RWPE2 (cell line): ENCODE data around the gene NUP214.

Experiments used
- ATAC-seq: fragments of 200-7000 bp; cut with Tn5 transposase; 3 replicates; pipeline ENCODE4 v1.9.1; 2021; ENCODE audit warnings: low read depth
- DNase-seq: peaks from one replicate; pipeline ENCODE4 v3.0.0-alpha.2; 2020; ENCODE audit warnings: low spot score
- H3K27ac ChIP-seq: fragments of 450-650 bp; 2 replicates; pipeline ENCODE4 v1.5.1; 2017; ENCODE audit warnings: mild to moderate bottlenecking; ENCODE audit not compliant: poor library complexity, severe bottlenecking
- H3K27me3 ChIP-seq: fragments of 250-450 bp; sonication (Bioruptor Pico); 2 replicates; pipeline ENCODE4 v1.5.1; 2021; ENCODE audit warnings: mild to moderate bottlenecking, moderate library complexity; ENCODE audit not compliant: insufficient read depth, poor library complexity, severe bottlenecking
- H3K36me3 ChIP-seq: fragments of 250-450 bp; sonication (Bioruptor Pico); 2 replicates; pipeline ENCODE4 v1.5.1; 2020; ENCODE audit warnings: low read depth, mild to moderate bottlenecking, moderate library complexity
- H3K4me1 ChIP-seq: fragments of 250-450 bp; sonication (Bioruptor Pico); 2 replicates; pipeline ENCODE4 v1.5.1; 2021; ENCODE audit warnings: mild to moderate bottlenecking, moderate library complexity; ENCODE audit not compliant: insufficient read depth, poor library complexity, severe bottlenecking
- H3K4me3 ChIP-seq: fragments of 250-450 bp; sonication (Bioruptor Pico); 2 replicates; pipeline ENCODE4 v1.5.1; 2021; ENCODE audit warnings: mild to moderate bottlenecking, moderate library complexity; ENCODE audit not compliant: severe bottlenecking
- H3K9me3 ChIP-seq: fragments of 250-450 bp; sonication (Bioruptor Pico); 2 replicates; pipeline ENCODE4 v1.5.1; 2021; ENCODE audit warnings: mild to moderate bottlenecking, moderate library complexity; ENCODE audit not compliant: severe bottlenecking
- TF ChIP-seq, protein P1 (sequence below): fragments of 450-650 bp; IDR thresholded peaks from one replicate; pipeline ENCODE4 v1.5.1; 2017; ENCODE audit warnings: mild to moderate bottlenecking, moderate library complexity; ENCODE audit not compliant: poor library complexity, severe bottlenecking

The NUP214 gene

DNA sequence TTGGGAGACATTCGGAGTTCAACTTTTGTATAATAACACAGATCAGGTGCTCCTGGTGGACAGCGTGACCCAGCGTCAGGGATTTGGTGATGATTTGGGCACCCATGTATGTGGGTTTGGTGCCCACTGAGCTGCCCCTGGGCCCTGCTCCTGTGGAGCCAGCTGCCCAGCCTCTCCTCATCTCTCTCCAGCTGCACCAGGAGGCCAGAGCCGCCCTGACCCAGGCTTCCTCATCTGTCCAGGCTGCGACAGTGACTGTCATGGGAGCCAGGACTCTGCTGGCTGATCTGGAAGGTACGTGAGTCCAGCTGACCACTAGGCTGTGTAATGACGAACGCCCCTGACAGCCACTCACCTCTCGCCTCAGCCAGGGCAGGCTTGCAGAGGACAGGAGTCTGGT, 43.5 kb upstream of the NUP214 start:
- ATAC-seq (no peak), DNase-seq (no peak)
- Histone ChIP-seq H3K4me3 (no peak overlapping the region), H3K27me3 (no peaks in the 10 kb centered on the region), H3K36me3 (no peaks in the 10 kb centered on the region), H3K4me1 (peaks cover 7% of the 10 kb centered on the region), H3K27ac (no peak overlapping the region), H3K9me3 (peaks cover 5% of the 10 kb centered on the region)
- TF ChIP-seq, protein P1, sequence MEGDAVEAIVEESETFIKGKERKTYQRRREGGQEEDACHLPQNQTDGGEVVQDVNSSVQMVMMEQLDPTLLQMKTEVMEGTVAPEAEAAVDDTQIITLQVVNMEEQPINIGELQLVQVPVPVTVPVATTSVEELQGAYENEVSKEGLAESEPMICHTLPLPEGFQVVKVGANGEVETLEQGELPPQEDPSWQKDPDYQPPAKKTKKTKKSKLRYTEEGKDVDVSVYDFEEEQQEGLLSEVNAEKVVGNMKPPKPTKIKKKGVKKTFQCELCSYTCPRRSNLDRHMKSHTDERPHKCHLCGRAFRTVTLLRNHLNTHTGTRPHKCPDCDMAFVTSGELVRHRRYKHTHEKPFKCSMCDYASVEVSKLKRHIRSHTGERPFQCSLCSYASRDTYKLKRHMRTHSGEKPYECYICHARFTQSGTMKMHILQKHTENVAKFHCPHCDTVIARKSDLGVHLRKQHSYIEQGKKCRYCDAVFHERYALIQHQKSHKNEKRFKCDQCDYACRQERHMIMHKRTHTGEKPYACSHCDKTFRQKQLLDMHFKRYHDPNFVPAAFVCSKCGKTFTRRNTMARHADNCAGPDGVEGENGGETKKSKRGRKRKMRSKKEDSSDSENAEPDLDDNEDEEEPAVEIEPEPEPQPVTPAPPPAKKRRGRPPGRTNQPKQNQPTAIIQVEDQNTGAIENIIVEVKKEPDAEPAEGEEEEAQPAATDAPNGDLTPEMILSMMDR: no peak

DNA sequence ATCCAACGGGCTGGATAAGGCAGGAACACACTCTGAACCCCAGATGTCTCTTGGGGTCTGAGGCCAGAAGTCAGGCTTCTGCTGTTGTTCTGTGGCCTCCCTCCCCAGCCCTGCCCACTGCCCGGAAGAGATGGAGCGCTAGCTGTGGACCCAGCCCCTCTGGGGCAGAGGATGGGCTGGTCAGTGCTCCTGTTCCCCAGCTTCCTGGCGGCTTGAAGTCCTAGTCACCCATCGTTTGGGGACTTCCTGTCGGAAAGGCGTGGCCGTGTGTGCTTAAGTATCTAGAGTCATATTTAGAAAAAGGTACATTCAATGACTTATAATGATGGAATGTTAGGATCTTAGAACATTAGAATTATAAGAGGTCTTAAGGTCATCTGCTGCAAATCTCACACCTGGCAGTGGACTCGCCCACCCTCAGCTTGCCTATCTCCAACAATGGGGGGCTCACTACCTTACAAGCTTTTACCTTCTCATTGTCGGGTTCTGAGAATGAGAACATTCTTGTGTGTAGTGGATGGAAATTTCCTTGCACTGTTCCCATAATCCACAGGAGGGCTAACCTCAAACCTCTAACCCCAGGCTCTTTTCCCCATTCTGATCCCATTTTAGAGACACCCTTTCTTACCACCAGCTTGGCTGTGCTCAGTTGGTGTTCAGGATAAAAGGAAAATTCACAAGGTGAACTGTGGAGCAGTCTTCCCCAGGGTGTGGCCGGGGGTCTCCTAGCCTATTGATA, 42.4 kb upstream of the NUP214 start:
- Histone ChIP-seq H3K4me1 (peaks cover 7% of the 10 kb centered on the region), H3K27me3 (no peaks in the 10 kb centered on the region), H3K27ac (no peak overlapping the region), H3K9me3 (peaks cover 6% of the 10 kb centered on the region), H3K36me3 (no peaks in the 10 kb centered on the region), H3K4me3 (no peak overlapping the region)
- DNase-seq (no peak), ATAC-seq (no peak)
- TF ChIP-seq, protein P1: no peak

DNA sequence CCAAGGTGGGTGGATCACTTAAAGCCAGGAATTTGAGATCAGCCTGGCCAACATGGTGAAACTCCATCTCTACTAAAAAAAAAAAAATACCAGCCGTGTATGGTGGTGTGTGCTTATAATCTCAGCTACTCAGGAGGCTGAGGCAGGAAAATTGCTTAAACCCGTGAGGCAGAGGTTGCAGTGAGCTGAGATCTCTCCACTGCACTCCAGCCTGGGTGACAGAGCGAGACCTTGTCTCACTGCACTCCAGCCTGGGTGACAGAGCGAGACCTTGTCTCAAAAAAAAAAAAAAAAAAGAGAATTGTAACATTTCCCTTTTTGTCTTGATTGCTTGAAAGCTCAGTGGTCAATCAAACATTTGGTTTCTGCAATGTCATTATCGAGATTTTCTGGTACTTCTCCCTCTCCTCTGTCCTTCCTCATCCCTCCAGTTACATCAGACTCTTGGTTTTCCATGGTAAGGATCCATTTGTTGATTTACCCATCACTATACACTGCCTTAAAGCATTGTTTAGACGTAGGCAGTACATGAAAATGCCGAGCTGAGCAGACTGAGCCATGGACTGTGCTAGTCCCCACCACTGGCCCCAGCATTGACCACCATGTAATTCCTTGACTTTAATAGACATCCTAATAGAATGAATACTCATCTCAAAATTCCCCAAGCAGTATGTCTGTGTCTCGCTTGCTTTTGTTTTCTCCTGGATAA, 40.6 kb upstream of the NUP214 start:
- H3K36me3 ChIP-seq: no peaks in the 10 kb centered on the region
- H3K4me3 ChIP-seq: no peak overlapping the region
- TF ChIP-seq, protein P1: no peak
- no peak overlapping the region for H3K27ac ChIP-seq
- no peaks in the 10 kb centered on the region for H3K27me3 ChIP-seq
- H3K4me1 ChIP-seq: peaks cover 7% of the 10 kb centered on the region
- DNase-seq (no peak), ATAC-seq (no peak)
- peaks cover 5% of the 10 kb centered on the region for H3K9me3 ChIP-seq

DNA sequence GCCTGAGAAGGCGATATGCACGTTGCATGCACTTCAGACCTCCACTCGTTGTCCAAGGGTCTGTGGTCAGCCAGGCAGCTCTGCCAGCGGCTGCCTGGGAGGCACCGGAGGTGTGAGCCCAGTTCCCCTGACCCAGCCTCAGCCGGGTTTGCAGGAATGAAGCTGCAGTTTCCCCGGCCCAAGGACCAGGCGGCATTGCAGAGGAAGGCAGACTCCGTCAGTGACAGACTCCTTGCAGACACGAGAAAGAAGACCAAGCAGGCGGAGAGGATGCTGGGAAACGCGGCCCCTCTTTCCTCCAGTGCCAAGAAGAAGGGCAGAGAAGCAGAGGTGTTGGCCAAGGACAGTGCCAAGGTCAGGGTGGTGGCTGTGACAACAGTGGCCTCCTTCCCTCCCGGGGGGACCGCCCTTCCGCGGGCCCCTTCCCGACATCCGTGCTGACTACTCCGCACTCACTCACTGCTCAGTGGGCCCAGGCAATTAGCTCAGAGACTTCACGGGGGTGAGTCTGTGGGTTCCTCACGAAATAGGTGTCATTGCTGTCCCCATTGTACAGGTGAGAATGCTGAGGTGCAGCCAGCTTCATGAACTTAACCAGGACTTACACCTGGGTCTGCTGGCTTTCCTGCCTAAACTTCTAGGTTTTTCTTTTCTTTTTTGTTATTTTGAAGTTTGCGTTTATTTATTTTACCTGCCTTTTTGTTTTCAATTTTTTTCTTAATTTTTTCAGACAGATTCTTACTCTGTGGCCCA, 39.8 kb upstream of the NUP214 start:
- Histone ChIP-seq H3K4me1 (peaks cover 7% of the 10 kb centered on the region), H3K36me3 (no peaks in the 10 kb centered on the region), H3K27me3 (no peaks in the 10 kb centered on the region), H3K27ac (no peak overlapping the region), H3K4me3 (no peak overlapping the region), H3K9me3 (peaks cover 5% of the 10 kb centered on the region)
- TF ChIP-seq, protein P1: no peak
- no peak for DNase-seq
- no peak for ATAC-seq
